NAMALWA (cell line): ENCODE results near the gene GUCY1A2.

Source experiments
- DNase-seq: peaks from one replicate; pipeline ENCODE4 v3.0.0-alpha.2; 2015; ENCODE audit warnings: low spot score

GUCY1A2 gene

GRCh38 chr11:106733635-106734034 lies 284.6 kb downstream of the GUCY1A2 start:
- no peak for DNase-seq

GRCh38 chr11:106728859-106729258 lies 289.4 kb downstream of the GUCY1A2 start:
- DNase-seq, result no peak

- no peak for DNase-seq
Observed at GRCh38 chr11:106728379-106728778, 289.9 kb downstream of the GUCY1A2 start.

DNA sequence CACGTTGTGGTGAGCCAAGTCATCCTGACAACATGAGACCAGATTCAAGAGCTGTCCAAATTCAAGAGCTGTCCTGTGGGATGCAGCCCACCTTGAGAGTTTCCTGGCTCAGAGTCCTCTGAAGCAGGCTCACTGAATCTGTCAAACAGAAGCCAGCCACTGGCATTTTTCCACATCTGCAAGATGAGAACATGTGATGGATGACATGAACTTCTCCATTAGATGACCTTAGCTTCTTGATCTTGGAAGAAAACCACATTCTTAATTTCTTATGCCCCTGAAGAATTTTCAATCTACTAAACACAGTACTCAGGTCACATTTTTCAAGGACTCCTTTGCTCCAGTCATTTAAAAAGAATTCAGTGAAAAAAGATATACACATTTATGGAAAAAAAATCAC lies 291.0 kb downstream of the GUCY1A2 start:
- DNase-seq, result no peak

DNA sequence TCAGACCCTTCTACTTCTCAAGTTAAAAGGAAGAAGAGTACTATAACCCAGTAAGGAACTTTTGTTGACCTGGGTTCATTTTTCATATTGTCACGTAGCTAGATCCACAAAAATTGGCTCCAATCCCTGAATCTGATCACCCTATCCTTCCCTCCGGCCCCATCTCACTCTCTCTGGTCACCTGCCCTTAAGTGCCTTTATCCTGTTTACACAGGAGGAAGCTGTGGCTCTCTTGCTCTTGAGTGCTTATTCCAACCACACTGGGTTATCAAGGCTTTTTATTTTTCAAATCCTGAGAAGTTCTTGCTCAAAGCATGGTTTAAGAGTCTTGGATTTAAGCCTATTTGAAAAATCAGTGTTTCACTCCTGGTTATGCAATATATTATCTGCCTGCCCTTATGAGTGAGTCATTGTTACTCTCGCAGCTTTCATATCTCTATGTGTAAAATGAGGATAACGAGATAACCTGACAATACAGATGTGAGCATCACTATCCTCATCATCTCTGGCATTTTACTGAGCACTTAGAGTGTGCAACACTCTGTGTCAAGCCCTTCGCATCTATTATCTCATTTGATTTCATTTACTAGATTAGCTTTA lies 293.9 kb downstream of the GUCY1A2 start:
- DNase-seq, result no peak

DNA sequence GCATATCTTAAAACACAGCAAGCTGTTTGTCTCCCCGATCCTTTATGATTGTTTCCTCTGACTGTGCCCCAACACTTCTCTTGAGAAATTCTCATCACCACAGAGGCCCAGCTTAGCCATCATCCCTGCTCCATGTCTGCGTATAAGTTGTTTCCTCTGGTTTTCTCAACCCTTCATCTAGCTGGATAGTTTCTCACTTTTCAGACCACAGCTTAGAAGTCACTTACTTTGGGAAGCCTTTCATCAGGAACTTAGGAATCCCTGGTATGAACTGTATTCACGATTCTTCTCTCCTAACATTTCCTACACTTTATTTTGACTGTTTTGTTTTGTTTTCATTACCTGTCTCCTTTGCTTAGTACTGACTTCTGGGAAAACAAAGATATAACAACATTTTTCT lies 295.2 kb downstream of the GUCY1A2 start:
- DNase-seq, result no peak

GRCh38 chr11:106717222-106717621 lies 301.1 kb downstream of the GUCY1A2 start:
- no peak for DNase-seq

GRCh38 chr11:106714199-106714598 lies 304.1 kb downstream of the GUCY1A2 start:
- DNase-seq, result no peak

DNA sequence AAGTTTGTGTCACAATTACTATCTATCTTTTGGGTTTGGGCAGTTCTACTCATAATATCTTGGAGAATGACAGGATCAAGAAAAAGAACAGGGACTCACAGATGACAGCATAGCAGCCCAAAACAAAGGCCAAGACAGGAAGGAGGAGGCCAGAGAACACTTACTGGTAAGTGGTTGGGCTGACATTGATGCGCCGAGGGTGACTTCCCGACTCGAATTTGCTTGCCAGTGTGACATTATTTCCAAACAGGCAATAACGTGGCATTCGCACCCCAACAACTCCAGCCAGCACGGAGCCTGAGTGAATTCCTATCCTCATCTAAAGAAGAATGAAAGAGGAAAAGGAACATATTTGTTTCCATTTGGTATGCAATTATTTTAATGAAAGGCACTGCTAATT lies 309.9 kb downstream of the GUCY1A2 start:
- DNase-seq, result no peak

GRCh38 chr11:106706355-106706754 lies 311.9 kb downstream of the GUCY1A2 start:
- DNase-seq, result no peak

DNA sequence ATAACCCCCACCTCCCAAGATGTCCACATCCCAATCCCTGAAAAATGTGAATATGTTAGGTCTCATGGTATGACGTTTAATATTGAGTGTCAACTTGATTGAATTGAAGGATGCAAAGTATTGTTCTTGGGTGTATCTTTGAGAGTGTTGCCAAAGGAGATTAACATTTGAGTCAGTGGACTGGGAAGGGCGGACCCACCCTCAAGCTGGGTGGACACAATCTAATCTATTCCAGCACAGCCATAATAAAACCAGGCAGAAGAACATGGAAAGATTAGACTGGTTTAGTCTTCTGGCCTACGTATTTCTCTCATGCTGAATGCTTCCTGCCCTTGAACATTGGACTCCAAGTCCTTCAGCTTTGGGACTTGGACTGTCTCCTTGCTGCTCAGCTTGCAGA lies 315.5 kb downstream of the GUCY1A2 start:
- DNase-seq, result no peak

DNA sequence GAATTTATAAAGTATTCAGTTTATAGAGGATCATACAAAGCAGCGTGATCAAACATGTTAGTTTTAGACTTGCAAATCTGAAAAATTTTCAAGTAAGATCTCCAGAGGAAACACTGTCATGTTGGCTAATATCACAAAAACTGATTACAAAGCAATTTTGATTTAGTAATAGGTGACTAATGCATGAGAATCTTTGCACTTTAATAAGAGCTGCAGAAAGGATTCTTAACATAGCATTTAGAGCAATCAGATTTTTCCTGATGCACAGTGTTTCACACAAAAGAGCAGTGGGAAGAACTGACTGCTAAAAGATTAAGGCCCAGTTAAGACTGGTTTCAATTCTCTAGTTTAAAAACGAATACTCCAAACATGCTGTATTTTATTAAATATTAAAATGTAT lies 321.2 kb downstream of the GUCY1A2 start:
- DNase-seq, result no peak

DNA sequence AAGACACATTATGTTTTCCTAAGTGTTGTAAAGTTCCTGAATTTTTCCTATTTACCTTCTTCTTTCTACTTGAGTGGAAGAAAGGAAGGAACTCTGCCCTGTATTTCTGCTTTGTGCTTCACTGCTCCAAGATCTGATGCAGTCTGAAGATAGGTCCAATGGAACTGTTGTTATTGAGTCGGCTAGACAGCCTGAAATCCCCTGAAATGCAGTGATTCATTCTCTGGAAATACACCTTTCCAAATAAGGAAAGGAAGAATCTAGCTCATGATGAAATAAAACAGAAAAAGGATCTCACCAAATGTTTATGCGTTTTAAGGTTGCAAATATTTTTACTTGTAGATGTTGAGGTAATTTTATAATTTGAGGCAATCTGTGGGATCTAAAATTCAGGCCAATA lies 322.8 kb downstream of the GUCY1A2 start:
- no peak for DNase-seq

GRCh38 chr11:106694501-106694900 lies 323.8 kb downstream of the GUCY1A2 start:
- no peak for DNase-seq

GRCh38 chr11:106691807-106692365 lies 326.4 kb downstream of the GUCY1A2 start:
- DNase-seq, result no peak

- no peak for DNase-seq
Observed at GRCh38 chr11:106690923-106691322, 327.4 kb downstream of the GUCY1A2 start.

DNA sequence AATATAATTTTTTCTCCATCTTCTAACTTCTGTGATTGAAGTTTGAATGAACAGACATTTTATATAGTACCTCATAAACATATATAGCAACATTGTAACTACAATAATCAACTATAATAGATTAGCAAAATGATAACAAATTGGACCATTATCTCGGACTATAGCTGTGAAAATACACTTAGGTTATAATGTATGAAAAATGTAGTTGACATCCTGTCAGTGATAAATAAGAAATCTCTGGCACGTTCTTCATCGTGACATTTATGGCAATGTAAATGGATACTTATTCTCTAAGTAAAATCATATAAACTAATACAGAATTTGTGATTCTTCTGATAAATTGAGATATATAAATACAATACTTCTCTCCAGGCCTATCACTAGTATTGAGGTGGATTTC lies 333.3 kb downstream of the GUCY1A2 start:
- no peak for DNase-seq

GRCh38 chr11:106683435-106683834 lies 334.8 kb downstream of the GUCY1A2 start:
- no peak for DNase-seq

- no peak for DNase-seq
Observed at GRCh38 chr11:106681435-106681834, 336.8 kb downstream of the GUCY1A2 start.

DNA sequence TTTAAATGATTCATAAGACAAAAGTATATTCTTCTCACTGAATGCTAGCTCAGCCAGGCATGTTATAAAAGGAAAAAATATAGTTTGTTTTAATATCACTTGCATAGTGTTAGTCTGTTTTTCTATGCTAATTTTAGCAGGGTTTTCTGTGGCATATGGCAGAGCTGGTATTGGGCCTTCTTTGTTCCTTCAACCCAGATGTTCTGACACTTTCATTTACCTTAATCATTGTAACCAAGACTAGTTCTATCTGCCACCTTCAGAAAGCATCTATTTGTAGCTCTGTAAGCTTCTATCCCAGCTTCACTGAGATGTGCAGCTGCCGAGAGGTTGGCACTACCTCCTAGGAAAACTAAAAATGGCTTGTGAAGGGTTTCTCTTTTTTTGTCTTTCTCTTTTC lies 338.7 kb downstream of the GUCY1A2 start:
- no peak for DNase-seq

GRCh38 chr11:106679181-106679580 lies 339.1 kb downstream of the GUCY1A2 start:
- no peak for DNase-seq

- DNase-seq, result no peak
Observed at GRCh38 chr11:106670069-106670468, 348.2 kb downstream of the GUCY1A2 start.

- DNase-seq, result no peak
Observed at GRCh38 chr11:106668147-106668546, 350.1 kb downstream of the GUCY1A2 start.

DNA sequence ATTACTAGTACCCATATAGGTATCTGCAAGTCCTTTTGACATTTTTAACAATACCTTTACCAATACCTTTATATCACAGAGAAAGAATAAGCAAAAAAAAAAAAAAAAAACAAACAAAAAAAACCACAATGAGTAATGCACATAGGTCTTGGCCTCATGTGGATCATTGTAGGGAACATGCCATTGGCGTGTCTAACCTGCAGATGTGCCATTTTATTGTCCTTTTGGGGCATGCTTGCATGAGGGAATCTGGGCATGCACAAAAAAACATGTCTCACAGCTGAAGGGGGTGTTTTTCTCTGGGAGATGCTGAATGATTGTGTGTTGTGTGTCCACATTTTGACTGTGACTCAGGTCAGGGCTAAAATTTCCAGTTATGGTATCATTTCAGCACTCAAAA lies 361.6 kb downstream of the GUCY1A2 start:
- no peak for DNase-seq
